ENCODE measurements around the gene SEC24C. TPM values are rescaled to one million over a fixed set of nuclear protein-coding genes. Genes with fewer than 3 reads are reported as not detected.
A peak's percentile ranks its signal among the peaks of the same experiment; 100 is the strongest.
"Not testable (repeated sequence)": the region's sequence is repeated elsewhere in the genome, so short reads cannot be mapped to it uniquely, and the experiment has no call there.

SEC24C gene
- total and polyA plus RNA-seq, 4 donors, result 45.7 to 73.7 (median 67.2) TPM

GRCh38 chr10:73711683-73712082 is 32.5 kb upstream of the SEC24C start:
- not testable (repeated sequence) for H3K27ac ChIP-seq (ENCODE audit: low read depth, low read length); H3K36me3 ChIP-seq (ENCODE audit: control insufficient read depth, insufficient read depth, low read length); H3K27me3 ChIP-seq (ENCODE audit: control insufficient read depth, insufficient read depth, low read length); H3K4me3 ChIP-seq (ENCODE audit: low read depth, low read length); H3K9me3 ChIP-seq (ENCODE audit: control insufficient read depth, insufficient read depth, low read length); DNase-seq (ENCODE audit: low read depth in 4 of 6, low spot score in 6 of 6); H3K4me1 ChIP-seq (ENCODE audit: control insufficient read depth, insufficient read depth, low read length)
- 67% methylated on average over 1 of the region's 5 CpGs for WGBS (ENCODE audit: insufficient coverage)

- peaks cover 12% of the 10 kb centered on the region for H3K36me3 ChIP-seq (ENCODE audit: control insufficient read depth, insufficient read depth, low read length)
- H3K4me3 ChIP-seq (ENCODE audit: low read depth, low read length); H3K27me3 ChIP-seq (ENCODE audit: control insufficient read depth, insufficient read depth, low read length); H3K9me3 ChIP-seq (ENCODE audit: control insufficient read depth, insufficient read depth, low read length); H3K27ac ChIP-seq (ENCODE audit: low read depth, low read length); H3K4me1 ChIP-seq (ENCODE audit: control insufficient read depth, insufficient read depth, low read length); DNase-seq (ENCODE audit: low read depth in 4 of 6, low spot score in 6 of 6): not testable (repeated sequence)
- 100% methylated on average over 1 of the region's 3 CpGs for WGBS (ENCODE audit: insufficient coverage)
These were observed 30.3 kb upstream of the SEC24C start for GRCh38 chr10:73713912-73714311.

GRCh38 chr10:73714483-73714882 is 29.7 kb upstream of the SEC24C start:
- not testable (repeated sequence) for H3K9me3 ChIP-seq (ENCODE audit: control insufficient read depth, insufficient read depth, low read length); DNase-seq (ENCODE audit: low read depth in 4 of 6, low spot score in 6 of 6); H3K27me3 ChIP-seq (ENCODE audit: control insufficient read depth, insufficient read depth, low read length); H3K27ac ChIP-seq (ENCODE audit: low read depth, low read length); H3K4me3 ChIP-seq (ENCODE audit: low read depth, low read length); H3K4me1 ChIP-seq (ENCODE audit: control insufficient read depth, insufficient read depth, low read length)
- no CpG with 5 or more reads among the region's 3 CpGs for WGBS (ENCODE audit: insufficient coverage)
- H3K36me3 ChIP-seq (ENCODE audit: control insufficient read depth, insufficient read depth, low read length), result peaks cover 12% of the 10 kb centered on the region

GRCh38 chr10:73715179-73716156 is 28.7 kb upstream of the SEC24C start:
- not testable (repeated sequence) for H3K4me3 ChIP-seq (ENCODE audit: low read depth, low read length); DNase-seq (ENCODE audit: low read depth in 4 of 6, low spot score in 6 of 6); H3K9me3 ChIP-seq (ENCODE audit: control insufficient read depth, insufficient read depth, low read length); H3K27ac ChIP-seq (ENCODE audit: low read depth, low read length); H3K4me1 ChIP-seq (ENCODE audit: control insufficient read depth, insufficient read depth, low read length); H3K27me3 ChIP-seq (ENCODE audit: control insufficient read depth, insufficient read depth, low read length)
- H3K36me3 ChIP-seq (ENCODE audit: control insufficient read depth, insufficient read depth, low read length), result peaks cover 14% of the 10 kb centered on the region
- 88% methylated on average over 8 of the region's 17 CpGs for WGBS (ENCODE audit: insufficient coverage)

GRCh38 chr10:73716251-73716650 is 27.9 kb upstream of the SEC24C start:
- Histone ChIP-seq H3K4me3 (ENCODE audit: low read depth, low read length) (no peak overlapping the region), H3K27ac (ENCODE audit: low read depth, low read length) (no peak overlapping the region), H3K36me3 (ENCODE audit: control insufficient read depth, insufficient read depth, low read length) (peaks cover 19% of the 10 kb centered on the region), H3K27me3 (ENCODE audit: control insufficient read depth, insufficient read depth, low read length) (no peaks in the 10 kb centered on the region), H3K4me1 (ENCODE audit: control insufficient read depth, insufficient read depth, low read length) (no peaks in the 10 kb centered on the region), H3K9me3 (ENCODE audit: control insufficient read depth, insufficient read depth, low read length) (no peaks in the 10 kb centered on the region)
- no peak for DNase-seq (ENCODE audit: low read depth in 4 of 6, low spot score in 6 of 6)
- 100% methylated on average over 1 of the region's 1 CpG for WGBS (ENCODE audit: insufficient coverage)

GRCh38 chr10:73717556-73717955 is 26.6 kb upstream of the SEC24C start:
- H3K27me3 ChIP-seq (ENCODE audit: control insufficient read depth, insufficient read depth, low read length), result no peaks in the 10 kb centered on the region
- no peaks in the 10 kb centered on the region for H3K9me3 ChIP-seq (ENCODE audit: control insufficient read depth, insufficient read depth, low read length)
- 58% methylated on average over 5 of the region's 5 CpGs for WGBS (ENCODE audit: insufficient coverage)
- H3K27ac ChIP-seq (ENCODE audit: low read depth, low read length), result no peak overlapping the region
- peaks cover 24% of the 10 kb centered on the region for H3K36me3 ChIP-seq (ENCODE audit: control insufficient read depth, insufficient read depth, low read length)
- H3K4me3 ChIP-seq (ENCODE audit: low read depth, low read length), result no peak overlapping the region
- no peaks in the 10 kb centered on the region for H3K4me1 ChIP-seq (ENCODE audit: control insufficient read depth, insufficient read depth, low read length)
- DNase-seq (ENCODE audit: low read depth in 4 of 6, low spot score in 6 of 6), result no peak

- DNase-seq (ENCODE audit: low read depth in 4 of 6, low spot score in 6 of 6); H3K4me3 ChIP-seq (ENCODE audit: low read depth, low read length); H3K4me1 ChIP-seq (ENCODE audit: control insufficient read depth, insufficient read depth, low read length); H3K9me3 ChIP-seq (ENCODE audit: control insufficient read depth, insufficient read depth, low read length); H3K27me3 ChIP-seq (ENCODE audit: control insufficient read depth, insufficient read depth, low read length): not testable (repeated sequence)
- Histone ChIP-seq H3K27ac (ENCODE audit: low read depth, low read length) (peak overlapping the region; percentile 33), H3K36me3 (ENCODE audit: control insufficient read depth, insufficient read depth, low read length) (peaks cover 24% of the 10 kb centered on the region)
- WGBS (ENCODE audit: insufficient coverage), result 91% methylated on average over 2 of the region's 4 CpGs
These were observed 23.6 kb upstream of the SEC24C start for GRCh38 chr10:73720561-73720960.

GRCh38 chr10:73723516-73723915 is 20.7 kb upstream of the SEC24C start:
- Histone ChIP-seq H3K36me3 (ENCODE audit: control insufficient read depth, insufficient read depth, low read length) (peaks cover 22% of the 10 kb centered on the region), H3K27ac (ENCODE audit: low read depth, low read length) (no peak overlapping the region), H3K4me1 (ENCODE audit: control insufficient read depth, insufficient read depth, low read length) (no peaks in the 10 kb centered on the region), H3K9me3 (ENCODE audit: control insufficient read depth, insufficient read depth, low read length) (no peaks in the 10 kb centered on the region), H3K4me3 (ENCODE audit: low read depth, low read length) (no peak overlapping the region), H3K27me3 (ENCODE audit: control insufficient read depth, insufficient read depth, low read length) (no peaks in the 10 kb centered on the region)
- no peak for DNase-seq (ENCODE audit: low read depth in 4 of 6, low spot score in 6 of 6)
- no CpG with 5 or more reads among the region's 4 CpGs for WGBS (ENCODE audit: insufficient coverage)

- Histone ChIP-seq H3K36me3 (ENCODE audit: control insufficient read depth, insufficient read depth, low read length) (peaks cover 39% of the 10 kb centered on the region), H3K27ac (ENCODE audit: low read depth, low read length) (peak overlapping the region; percentile 96), H3K4me1 (ENCODE audit: control insufficient read depth, insufficient read depth, low read length) (peaks cover 13% of the 10 kb centered on the region), H3K4me3 (ENCODE audit: low read depth, low read length) (peak overlapping the region; percentile 88)
- WGBS (ENCODE audit: insufficient coverage), result 0% methylated on average over 2 of the region's 9 CpGs
- not testable (repeated sequence) for H3K27me3 ChIP-seq (ENCODE audit: control insufficient read depth, insufficient read depth, low read length); H3K9me3 ChIP-seq (ENCODE audit: control insufficient read depth, insufficient read depth, low read length)
- peak in 2 of 6 donors; percentile 2 for DNase-seq (ENCODE audit: low read depth in 4 of 6, low spot score in 6 of 6)
These were observed 14.4 kb upstream of the SEC24C start for GRCh38 chr10:73729781-73730152.

Data from spinal cord (tissue), 10 donors.